Testis (tissue), 3 donors: ENCODE results near the gene PPCDC. TPM values are rescaled to one million over a fixed set of nuclear protein-coding genes. Genes with fewer than 3 reads are reported as not detected.

Experiments used
- DNase-seq: peaks from one replicate; pipeline ENCODE4 v3.0.0-alpha.2; 2019
- H3K27ac ChIP-seq, 2 donors: fragments of 200-600 bp; sonication (generic); one replicate each; pipeline ENCODE4 v1.5.1; 2019
- H3K27me3 ChIP-seq: fragments of 200-600 bp; sonication (generic); one replicate; pipeline ENCODE4 v1.5.1; 2019
- H3K36me3 ChIP-seq: fragments of 200-600 bp; sonication (generic); one replicate; pipeline ENCODE4 v1.5.1; 2017; ENCODE audit warnings: low read depth; ENCODE audit errors: missing control alignments
- H3K4me1 ChIP-seq: fragments of 200-600 bp; sonication (generic); one replicate; pipeline ENCODE4 v1.5.1; 2019
- H3K4me3 ChIP-seq, 2 donors: fragments of 200-600 bp; sonication (generic); one replicate each; pipeline ENCODE4 v1.5.1; 2017 to 2019
- H3K9me3 ChIP-seq: fragments of 200-600 bp; sonication (generic); one replicate; pipeline ENCODE4 v1.5.1; 2017
- POLR2A ChIP-seq: fragments of 450-650 bp; IDR thresholded peaks from one replicate; pipeline ENCODE4 v1.6.1; 2017; ENCODE audit warnings: antibody characterized with exemption, mild to moderate bottlenecking, moderate library complexity
- WGBS, 2 donors: methylation state at CpG; one replicate each; pipeline ENCODE4 v1.1.5; 2018; 5-methylcytosine and 5-hydroxymethylcytosine counted together
- intact Hi-C: fragments of 100-400 bp; cut with DNase I; formaldehyde crosslinking; loops from one replicate; pipeline ENCODE4 v1.15.1; 2023; ENCODE audit warnings: low total_unique reads
- polyA plus RNA-seq: library from polyadenylated mRNA; stranded (reverse); fragments of 350-450 nt; fragmentation: Illumina TruSeq; extraction: RNeasy Lipid Tissue Mini Kit (QIAGEN cat#74804); gene quantifications from one replicate; pipeline ENCODE4 v1.2.3, GENCODE V29; 2014; ENCODE audit warnings: low read depth, low replicate concordance; ENCODE audit not compliant: insufficient read depth
- total RNA-seq, 2 donors: library from RNA; depleted of rRNA; stranded (reverse); fragments of >200 nt; gene quantifications; one replicate each; pipeline ENCODE4 v1.2.3, GENCODE V29; 2016
- TF ChIP-seq, protein P1 (sequence below), 3 experiments: fragments of 450-650 bp in 2 of 3; fragments of 200-600 bp in 1 of 3; sonication (generic) in 1 of 3; IDR thresholded peaks; one replicate each; pipeline ENCODE4 v1.5.1; 2016 to 2019; ENCODE audit warnings: antibody characterized with exemption in 3 of 3, mild to moderate bottlenecking in 2 of 3, moderate library complexity in 1 of 3

The PPCDC gene
- total and polyA plus RNA-seq, 3 donors from 2014 or later, result 18.0 to 31.6 (median 23.6) TPM

DNA sequence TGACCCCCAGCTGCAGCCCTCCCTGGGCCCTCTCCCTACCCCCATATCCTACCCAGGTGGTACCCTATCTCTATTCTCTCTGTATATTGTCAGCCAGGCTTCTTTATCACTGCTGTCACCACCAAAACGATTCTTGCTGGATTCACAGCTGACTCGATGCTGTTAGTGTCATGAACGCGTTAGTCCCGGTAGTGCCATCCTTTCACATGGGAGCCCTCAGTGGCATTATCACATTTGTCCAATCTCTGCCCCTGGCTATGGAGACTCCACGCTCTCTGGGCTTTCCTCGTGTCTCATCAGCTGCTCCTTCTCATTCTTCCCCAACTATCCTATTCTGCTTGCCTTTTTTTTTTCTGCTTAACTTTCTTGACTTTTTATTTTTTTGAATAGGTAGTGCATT lies 21.0 kb upstream of the PPCDC start:
- intact Hi-C loops, result no loop called here
- WGBS, 2 donors, result 63 to 77% methylated on average over 7 of the region's 7 CpGs
- peaks cover 10% of the 10 kb centered on the region for H3K4me1 ChIP-seq
- H3K4me3 ChIP-seq, result no peak overlapping the region
- H3K27me3 ChIP-seq, result no peaks in the 10 kb centered on the region
- no peak overlapping the region for H3K27ac ChIP-seq
- no peaks in the 10 kb centered on the region for H3K36me3 ChIP-seq
- no peaks in the 10 kb centered on the region for H3K9me3 ChIP-seq
- TF ChIP-seq, protein P1, sequence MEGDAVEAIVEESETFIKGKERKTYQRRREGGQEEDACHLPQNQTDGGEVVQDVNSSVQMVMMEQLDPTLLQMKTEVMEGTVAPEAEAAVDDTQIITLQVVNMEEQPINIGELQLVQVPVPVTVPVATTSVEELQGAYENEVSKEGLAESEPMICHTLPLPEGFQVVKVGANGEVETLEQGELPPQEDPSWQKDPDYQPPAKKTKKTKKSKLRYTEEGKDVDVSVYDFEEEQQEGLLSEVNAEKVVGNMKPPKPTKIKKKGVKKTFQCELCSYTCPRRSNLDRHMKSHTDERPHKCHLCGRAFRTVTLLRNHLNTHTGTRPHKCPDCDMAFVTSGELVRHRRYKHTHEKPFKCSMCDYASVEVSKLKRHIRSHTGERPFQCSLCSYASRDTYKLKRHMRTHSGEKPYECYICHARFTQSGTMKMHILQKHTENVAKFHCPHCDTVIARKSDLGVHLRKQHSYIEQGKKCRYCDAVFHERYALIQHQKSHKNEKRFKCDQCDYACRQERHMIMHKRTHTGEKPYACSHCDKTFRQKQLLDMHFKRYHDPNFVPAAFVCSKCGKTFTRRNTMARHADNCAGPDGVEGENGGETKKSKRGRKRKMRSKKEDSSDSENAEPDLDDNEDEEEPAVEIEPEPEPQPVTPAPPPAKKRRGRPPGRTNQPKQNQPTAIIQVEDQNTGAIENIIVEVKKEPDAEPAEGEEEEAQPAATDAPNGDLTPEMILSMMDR (IDR thresholded peaks at IDR 0.05), result no peak
- TF ChIP-seq POLR2A, result no peak
- no peak for DNase-seq

DNA sequence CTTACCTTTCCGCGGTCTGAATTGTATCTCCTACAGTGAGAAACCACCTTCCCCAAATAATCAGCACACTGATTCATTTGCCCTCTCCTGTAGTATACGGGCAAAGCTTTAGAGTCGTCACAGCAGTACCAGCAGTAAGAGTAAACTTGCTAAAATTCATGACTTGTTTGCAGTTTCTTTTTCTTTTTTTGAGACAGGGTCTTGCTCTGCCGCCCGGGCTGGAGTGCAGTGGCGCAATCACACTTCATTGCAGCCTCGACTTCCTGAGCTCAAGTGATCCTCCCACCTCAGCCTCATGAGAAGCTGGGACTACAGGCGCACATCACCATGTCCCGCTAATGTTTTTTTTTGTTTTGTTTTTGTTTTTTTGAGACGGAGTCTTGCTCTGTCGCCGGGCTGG lies 16.2 kb upstream of the PPCDC start:
- Histone ChIP-seq H3K27me3 (no peaks in the 10 kb centered on the region), H3K9me3 (no peaks in the 10 kb centered on the region), H3K36me3 (no peaks in the 10 kb centered on the region), H3K4me1 (peaks cover 25% of the 10 kb centered on the region), H3K4me3 (no peak overlapping the region), H3K27ac (no peak overlapping the region)
- WGBS, 2 donors, result 86 to 87% methylated on average over 13 of the region's 13 CpGs
- TF ChIP-seq, protein P1 (IDR thresholded peaks at IDR 0.05), result no peak
- TF ChIP-seq POLR2A, result no peak
- intact Hi-C loops, result no loop called here
- DNase-seq, result no peak

DNA sequence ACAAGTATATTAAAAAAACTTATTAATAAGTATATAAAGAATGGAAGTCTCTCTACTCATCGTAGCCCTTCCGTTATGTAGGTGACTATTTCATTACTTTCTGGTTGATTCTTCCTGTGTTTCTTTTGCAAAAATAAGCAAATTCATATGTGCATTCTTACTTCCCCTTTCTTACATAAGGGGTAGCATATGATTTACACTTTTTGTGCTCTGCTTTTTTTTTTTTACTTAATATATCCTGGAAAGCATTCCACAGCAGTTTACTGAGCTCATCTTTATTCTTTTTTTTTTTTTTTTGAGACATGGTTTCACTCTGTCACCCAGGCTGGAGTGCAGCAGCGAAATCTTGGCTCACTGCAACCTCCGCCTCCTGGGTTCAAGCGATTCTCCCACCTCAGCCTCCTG lies 15.2 kb upstream of the PPCDC start:
- no peak overlapping the region for H3K27ac ChIP-seq
- intact Hi-C loops, result no loop called here
- no peak for DNase-seq
- no peak overlapping the region for H3K4me3 ChIP-seq
- no peak for TF ChIP-seq POLR2A
- TF ChIP-seq, protein P1 (IDR thresholded peaks at IDR 0.05), result no peak
- peaks cover 25% of the 10 kb centered on the region for H3K4me1 ChIP-seq
- 90% methylated on average over 5 of the region's 5 CpGs for WGBS, 2 donors
- H3K36me3 ChIP-seq, result no peaks in the 10 kb centered on the region
- no peaks in the 10 kb centered on the region for H3K9me3 ChIP-seq
- H3K27me3 ChIP-seq, result no peaks in the 10 kb centered on the region

DNA sequence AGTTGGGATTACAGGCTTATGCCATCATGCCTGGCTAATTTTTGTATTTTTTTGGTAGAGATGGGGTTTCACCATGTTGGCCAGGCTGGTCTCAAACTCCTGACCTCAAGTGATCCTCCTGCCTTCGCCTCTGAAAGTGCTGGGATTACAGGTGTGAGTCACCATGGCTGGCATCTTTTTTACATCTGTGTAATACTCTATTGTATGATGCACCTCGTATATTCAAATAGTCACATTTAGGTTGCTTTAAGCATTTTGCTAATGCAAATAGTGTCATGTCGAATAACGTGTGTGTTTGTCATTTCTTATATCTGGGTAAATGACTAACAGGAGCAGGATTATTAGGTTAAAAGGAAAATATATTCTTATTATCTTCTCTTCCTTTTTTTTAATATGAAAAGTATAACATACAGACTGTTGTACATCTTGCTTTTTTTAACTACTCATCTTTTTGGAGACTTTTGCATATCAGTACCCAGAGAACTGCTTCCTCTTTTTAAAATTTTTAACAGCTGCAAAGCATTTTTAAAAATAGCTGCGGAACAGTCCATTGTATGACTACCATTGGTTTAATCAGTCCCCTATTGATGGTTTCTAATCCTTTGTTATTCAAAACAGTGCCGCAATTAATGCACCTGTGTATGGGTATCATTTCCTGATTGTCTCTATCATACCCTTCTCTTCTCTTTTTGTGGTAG lies 14.6 kb upstream of the PPCDC start:
- intact Hi-C loops, result no loop called here
- DNase-seq, result no peak
- Histone ChIP-seq H3K27ac (no peak overlapping the region), H3K4me1 (peaks cover 25% of the 10 kb centered on the region), H3K9me3 (no peaks in the 10 kb centered on the region), H3K4me3 (no peak overlapping the region), H3K36me3 (no peaks in the 10 kb centered on the region), H3K27me3 (no peaks in the 10 kb centered on the region)
- TF ChIP-seq, protein P1 (IDR thresholded peaks at IDR 0.05), result no peak
- no peak for TF ChIP-seq POLR2A
- WGBS, 2 donors, result 82 to 87% methylated on average over 6 of the region's 6 CpGs

DNA sequence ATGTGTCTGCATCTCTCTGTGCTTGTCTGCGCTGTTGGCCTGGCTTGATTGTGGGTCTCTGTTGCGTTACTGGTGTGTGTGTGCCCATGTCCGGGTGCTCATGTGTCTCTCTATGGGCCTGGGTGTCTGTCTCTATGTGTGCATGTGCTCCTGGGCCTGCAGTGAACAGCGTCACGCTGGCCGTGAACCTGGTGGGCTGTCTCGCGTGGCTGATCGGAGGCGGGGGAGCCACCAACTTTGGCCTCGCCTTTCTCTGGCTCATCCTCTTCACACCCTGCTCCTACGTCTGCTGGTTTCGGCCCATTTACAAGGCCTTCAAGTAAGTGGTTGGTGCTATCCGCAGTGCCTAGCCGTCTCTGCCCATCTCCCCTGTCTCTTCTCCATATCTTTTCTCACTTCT lies 7.0 kb upstream of the PPCDC start:
- Histone ChIP-seq H3K27ac (no peak overlapping the region), H3K27me3 (no peaks in the 10 kb centered on the region), H3K9me3 (no peaks in the 10 kb centered on the region), H3K36me3 (no peaks in the 10 kb centered on the region), H3K4me3 (no peak overlapping the region), H3K4me1 (peaks cover 4% of the 10 kb centered on the region)
- 93 to 95% methylated on average over 15 of the region's 15 CpGs for WGBS, 2 donors
- no peak for TF ChIP-seq POLR2A
- DNase-seq, result no peak
- intact Hi-C loops, result no loop called here
